GM18502 (cell line): Measurements from ENCODE around the gene QRICH1.

ENCODE experiments used
- ATAC-seq: cut with Tn5 transposase; IDR thresholded peaks from one replicate; pipeline ENCODE4 v1.9.1; 2021; ENCODE audit warnings: mild to moderate bottlenecking; ENCODE audit not compliant: unreplicated experiment, poor library complexity

Gene QRICH1

DNA sequence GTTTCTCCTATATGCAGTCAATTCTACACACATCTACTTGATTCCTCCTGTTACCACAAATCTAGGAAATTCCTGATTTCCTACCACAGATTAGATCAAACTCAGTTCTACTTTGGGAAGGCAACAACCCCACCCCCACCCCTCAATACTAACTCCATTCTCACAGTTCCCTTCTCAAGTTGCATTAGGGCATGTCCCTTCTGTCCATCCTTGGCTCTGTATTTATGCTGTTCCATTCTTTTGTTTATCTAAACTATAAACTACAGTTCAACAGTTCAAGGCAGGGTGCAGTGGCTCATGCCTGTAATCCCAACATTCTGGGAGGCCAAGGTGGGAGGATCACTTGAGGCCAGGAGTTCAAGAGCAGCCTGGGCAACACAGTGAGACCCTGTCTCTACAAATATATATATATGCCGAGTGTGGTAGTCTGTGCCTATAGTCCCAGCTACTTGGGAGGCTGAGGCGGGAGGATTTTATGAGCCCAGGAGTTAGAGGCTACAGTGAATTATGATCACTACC, 39.5 kb downstream of the QRICH1 start:
- ATAC-seq: no peak

- ATAC-seq: no peak
Measured at GRCh38 chr3:49053543-49053942, 40.3 kb downstream of the QRICH1 start.

DNA sequence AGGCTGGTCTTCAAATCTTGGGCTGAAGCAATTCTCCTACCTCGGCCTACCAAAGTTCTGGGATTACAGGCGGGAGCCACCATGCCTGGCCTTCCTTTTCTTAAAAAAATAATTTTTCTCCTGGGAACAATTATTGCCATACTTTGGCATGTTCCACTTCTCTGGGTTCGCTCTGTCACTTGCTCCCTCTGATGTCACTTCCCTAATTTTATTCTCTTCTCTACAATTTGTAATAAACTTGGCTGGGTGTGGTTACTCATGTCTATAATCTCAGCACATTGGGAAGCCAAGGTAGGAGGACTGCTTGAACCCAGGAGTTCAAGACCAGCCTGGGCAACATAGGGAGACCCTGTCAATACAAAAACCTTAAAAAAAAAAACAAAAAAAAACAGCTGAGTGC, 58.6 kb downstream of the QRICH1 start:
- no peak for ATAC-seq

GRCh38 chr3:49034650-49035049, 59.2 kb downstream of the QRICH1 start:
- no peak for ATAC-seq

DNA sequence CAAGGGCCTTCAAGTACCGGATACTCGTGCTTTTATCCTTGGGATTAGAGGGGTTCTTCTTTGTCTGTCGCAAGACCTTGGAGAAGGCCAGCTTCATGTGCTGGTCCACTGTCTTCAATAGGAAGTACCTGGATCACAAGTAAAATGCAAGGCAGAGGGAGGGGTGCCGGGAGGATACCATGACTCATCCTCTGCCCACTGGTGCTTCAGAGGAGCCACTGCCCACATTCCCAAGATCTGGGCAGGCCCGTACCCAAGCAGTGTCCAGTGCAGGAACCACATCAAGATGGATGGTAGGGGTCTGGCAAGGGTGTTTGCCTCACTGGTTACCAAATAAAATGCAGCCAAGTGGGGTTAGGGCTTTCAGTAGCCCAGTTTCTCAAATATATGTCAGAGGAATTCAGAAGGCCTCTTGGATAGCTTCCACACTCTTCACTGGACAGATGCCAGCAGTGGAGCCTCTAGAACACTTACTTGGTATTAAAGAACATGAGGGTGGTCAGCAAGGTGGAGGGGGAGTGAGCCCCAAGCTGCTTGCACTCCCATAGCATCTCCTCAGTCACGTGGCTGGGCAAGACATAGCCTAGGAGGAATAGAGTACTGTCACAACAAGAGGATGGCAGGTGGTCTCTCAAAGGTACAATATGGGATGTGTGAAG, 61.1 kb downstream of the QRICH1 start:
- no peak for ATAC-seq

GRCh38 chr3:49030321-49030720, 63.5 kb downstream of the QRICH1 start:
- ATAC-seq: no peak

DNA sequence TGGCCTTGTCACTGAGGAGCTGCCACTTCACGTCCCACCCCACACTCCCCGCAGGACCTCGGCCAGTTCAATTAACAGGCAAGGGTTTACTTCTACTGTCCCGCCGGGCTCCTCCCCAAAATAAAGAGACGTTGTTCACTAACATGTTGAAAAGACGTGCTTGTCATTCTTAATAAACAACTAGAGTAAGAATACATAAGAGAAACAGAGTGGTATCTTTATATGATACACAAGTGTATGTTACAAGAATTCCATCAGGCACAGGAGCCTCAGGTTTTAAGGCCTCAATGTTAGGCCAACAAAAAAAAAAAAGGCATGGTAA, 64.3 kb downstream of the QRICH1 start:
- no peak for ATAC-seq

DNA sequence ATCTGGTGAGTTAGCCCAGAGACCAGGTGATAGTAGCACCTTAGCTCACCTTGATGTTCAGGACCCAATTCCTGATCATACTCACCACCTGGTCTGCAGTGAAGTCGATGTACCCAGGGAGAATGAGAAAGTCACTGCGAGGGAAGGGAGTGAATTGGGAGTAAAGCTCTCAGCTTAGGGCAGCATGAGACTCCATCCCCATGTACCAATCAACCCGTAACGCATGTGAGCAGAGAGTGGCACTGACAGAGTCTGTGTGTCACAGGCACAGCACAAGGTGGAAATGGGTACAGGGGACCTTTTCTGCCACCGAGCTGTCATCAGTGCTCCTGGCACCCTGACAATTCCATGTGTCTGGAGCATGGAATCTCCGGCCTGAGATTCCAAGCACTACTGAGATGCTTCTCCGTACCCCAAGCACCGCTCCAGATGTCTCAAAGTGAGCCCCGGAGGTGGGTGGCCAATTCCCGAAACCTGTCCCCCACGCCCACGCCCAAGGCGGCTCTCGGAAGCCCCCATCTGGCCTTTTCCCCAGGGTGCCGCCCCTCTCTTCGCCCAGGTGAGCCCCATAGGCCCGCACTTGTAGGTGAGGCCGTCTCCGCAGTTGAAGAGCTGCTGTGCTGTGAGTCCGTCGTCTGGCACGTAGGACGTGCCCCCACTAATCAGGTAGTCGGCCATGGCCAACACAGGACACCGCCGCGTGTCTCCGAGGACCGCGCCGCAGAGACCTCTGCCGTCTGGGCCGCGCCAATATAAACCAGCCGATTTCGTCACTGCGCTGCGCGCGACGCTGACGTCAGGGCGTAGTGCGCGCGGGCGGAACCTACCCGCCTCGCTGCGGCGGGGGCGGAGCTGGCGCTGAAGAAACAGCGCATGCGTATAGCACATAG, 65.0 kb downstream of the QRICH1 start, which contains the start of gene IMPDH2:
Gene IMPDH2 (minus strand): TSS at position 726 of the 890 bp plus-strand sequence. CDS start 48 bp downstream, at position 678.
- ATAC-seq: peak; percentile 89

DNA sequence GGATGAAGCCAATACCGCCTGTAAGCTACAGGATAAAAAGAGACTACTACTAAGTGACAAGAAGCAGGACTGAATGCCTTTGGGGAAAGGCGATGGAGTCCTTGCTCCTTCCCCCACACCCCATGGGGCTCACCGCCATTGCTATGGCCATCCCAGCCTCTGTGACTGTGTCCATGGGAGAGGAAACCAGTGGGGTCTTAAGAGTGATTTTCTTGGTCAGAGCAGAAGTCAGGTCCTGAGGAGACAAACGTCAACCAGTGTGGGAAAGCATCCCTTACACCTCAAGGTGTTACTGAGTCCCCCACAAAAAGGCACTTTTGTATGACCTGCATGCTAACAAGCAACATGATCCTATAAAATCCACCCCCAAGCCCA, 65.6 kb downstream of the QRICH1 start:
- no peak for ATAC-seq

DNA sequence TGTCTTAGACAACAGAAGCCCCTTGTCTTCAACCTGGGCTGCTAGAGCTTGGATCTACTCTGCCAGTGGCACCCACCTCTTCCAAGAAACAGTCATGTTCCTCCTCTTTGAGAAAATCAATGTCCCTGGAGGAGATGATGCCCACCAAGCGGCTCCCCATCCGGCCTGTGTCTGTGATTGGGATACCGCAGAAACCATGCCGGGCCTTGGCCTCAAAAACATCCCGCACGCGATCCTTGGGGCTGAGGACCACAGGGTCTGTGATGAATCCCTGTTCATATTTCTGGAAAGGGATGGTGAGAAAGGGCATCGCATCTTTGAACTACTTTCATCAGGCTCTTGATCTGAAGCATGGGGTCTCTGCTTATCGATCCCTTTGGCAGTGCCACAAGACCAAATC, 66.2 kb downstream of the QRICH1 start:
- ATAC-seq: no peak

DNA sequence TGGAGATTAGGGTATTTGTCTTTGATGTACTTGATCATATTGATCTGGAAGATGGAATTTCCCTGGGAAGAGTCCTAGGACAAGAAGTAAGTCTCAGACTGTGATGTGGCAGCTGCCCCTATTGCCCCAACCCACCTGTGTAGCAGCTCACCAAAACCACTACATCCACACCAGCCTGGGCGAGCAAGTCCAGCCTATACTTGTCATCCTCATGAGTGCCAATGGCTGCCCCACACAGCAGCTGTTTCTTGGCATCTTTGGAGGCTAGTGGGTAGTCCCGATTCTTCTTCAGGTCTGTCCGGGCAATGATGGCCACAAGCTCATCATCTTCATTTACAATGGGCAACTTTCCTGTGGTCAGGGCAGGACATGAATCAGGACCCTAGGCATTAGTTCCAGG, 67.3 kb downstream of the QRICH1 start:
- ATAC-seq: no peak

DNA sequence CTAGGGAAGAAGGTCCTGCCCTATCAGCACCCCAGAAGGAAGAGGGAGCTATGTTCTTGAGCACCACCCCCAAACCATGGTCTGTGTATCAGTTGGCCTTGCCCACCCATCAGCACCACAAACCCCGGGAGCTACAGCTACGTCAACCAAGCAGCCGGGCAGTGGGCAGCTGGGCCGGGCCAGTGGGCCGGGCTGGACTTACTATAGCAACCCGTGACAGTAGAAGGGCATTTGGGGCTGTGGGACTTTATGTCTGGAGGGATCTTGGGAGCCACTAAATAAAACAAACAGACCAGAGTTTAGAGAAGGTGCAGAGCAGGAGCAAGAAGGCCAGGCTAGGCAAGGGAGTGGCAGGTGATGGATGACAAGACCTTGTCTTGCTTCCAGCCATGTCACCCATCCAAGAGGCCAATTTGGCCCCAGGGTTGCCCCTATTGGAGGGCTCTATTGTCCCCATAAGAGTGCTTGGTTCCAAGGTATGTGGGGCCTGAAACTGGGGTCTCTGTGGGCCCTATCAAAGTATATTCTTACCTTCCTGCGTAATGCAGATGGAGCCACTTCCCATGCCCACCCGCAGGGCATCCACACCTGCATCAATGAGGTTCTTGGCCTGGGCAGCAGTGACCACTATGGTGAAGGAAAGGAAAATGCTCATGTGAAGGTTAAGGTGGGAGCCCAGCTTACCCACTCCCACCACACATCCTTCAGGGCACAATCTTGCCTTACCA, 67.9 kb downstream of the QRICH1 start:
- ATAC-seq: no peak

DNA sequence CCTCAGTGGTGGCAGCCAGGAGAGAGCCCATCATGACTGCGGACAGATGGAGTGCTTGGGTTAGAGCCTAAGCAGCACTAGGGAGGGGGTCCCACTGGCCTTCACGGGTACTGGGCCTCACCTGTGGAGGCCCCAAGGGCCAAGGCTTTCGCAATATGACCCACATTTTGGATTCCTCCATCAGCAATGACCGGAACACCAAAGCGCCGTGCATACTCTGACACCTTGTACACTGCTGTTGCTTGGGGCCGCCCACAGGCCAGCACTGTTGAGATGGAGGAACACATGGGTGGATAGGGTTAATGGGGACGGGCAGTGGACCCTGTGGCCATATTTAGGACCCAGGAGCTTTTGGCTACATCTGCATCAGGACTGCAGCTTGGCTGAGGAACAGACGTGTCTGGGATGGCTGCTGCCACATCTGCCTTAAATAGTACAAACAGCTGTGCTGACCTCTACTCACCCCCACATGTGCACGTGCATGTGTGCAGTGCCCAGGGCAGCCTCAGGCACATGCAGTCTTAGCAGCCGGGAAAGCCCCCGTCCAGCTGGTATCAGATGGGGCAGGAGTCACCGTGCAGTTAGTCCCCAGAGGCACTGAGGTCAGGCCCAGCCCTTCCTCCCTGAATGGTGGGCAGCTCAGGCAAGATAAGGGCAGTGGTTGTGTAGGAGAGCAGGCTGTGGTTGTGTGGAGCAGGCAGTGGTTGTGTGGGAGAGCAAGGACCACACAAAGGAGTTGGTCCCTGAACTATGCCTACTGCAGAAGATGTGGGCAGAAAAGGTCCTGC, 68.7 kb downstream of the QRICH1 start:
- no peak for ATAC-seq

DNA sequence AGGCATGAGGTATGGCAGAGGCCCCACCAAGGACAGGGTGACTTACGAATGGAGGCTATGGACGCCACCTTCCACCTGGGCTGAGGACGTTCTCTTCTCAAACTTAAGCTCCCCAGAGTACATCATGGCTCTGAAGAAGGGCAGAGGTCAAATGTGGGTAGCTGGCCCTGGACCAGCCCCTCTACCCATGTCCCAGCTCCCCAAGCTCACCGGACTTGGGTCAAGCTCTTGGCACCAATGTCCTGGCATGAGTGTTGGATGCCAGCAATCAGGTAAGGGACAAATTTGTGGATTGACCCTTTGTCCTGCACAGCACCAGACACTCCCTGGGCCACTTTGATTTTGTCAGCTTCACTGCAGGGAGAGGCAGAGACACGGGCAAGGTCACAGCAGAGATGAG, 69.4 kb downstream of the QRICH1 start:
- ATAC-seq: no peak

- no peak for ATAC-seq
Measured at GRCh38 chr3:49023775-49024174, 70.1 kb downstream of the QRICH1 start.

- no peak for ATAC-seq
Measured at GRCh38 chr3:49022688-49023171, 71.1 kb downstream of the QRICH1 start.

- peak; percentile 59 for ATAC-seq
Measured at GRCh38 chr3:49021813-49022687, 71.8 kb downstream of the QRICH1 start, which contains the start of gene NDUFAF3. TSS of gene NDUFAF3 (plus strand) at chr3:49022121. CDS start at chr3:49022145, 24 bp downstream.

DNA sequence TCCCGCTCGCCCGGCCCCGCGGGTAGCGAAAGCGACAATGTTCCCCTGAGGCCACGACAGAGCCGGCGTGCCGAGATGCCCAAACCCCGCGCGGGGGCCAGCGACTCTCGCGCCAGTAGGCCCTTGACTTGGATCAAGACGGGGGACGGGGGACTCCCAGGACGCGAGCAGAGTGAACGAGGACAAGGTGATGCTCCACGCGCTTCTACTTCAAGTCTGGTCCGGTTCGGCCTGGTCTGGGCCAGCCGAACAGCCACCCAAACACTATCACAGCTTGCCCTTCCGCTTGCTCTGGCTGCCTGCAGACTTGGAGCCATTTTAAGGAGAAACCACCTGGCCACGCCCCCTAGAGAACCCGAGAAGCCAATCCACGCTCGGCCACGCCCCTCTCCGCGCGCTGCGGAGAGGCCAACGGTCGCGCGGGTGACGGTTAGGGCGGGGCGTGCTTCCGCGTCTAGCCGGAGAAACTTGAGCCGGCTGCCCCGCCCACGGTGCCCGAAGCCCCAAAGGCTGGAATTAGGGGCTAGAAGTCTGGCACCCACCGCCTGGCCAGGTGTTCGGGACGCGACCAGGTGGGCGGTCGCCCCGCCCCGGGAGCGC, 72.6 kb downstream of the QRICH1 start:
- ATAC-seq: peak; percentile 63
